ENCODE measurements around the gene PTPRK.

Gene PTPRK

DNA sequence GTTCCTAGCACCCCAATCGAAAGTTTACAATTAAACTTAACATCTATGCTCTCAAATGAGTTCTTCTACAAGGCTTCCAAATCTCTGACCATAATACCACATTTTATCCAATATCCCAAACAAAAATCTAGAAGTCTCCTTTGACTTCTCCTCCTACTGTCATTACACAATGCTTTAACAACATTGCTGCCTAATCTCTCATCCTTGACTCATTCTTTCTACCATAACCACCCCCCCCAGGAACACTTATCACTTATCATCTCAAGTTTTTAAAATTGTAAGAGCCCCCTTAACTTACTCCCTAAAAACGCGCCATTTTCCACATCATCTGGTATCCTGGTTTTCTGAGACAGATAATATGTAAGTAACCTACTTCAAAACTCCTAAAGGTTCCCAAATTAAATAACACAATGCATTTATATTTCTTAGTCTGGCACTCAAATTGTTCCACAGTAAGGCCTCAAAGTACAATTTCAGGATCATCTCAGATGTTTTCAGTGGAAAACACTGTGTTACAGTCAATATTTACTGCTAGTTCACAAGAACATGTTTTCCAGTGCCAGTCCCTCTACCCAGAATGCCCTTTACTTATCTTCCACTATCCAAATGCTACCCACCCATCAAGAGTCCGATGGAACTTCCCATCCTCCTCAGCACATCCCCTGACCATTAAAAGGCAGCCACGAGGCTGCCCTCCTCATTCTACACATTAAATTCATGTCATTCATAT, 311.4 kb downstream of the PTPRK start:
- DNase-seq (ENCODE audit: low spot score): no peak
- TF ChIP-seq, protein P1, sequence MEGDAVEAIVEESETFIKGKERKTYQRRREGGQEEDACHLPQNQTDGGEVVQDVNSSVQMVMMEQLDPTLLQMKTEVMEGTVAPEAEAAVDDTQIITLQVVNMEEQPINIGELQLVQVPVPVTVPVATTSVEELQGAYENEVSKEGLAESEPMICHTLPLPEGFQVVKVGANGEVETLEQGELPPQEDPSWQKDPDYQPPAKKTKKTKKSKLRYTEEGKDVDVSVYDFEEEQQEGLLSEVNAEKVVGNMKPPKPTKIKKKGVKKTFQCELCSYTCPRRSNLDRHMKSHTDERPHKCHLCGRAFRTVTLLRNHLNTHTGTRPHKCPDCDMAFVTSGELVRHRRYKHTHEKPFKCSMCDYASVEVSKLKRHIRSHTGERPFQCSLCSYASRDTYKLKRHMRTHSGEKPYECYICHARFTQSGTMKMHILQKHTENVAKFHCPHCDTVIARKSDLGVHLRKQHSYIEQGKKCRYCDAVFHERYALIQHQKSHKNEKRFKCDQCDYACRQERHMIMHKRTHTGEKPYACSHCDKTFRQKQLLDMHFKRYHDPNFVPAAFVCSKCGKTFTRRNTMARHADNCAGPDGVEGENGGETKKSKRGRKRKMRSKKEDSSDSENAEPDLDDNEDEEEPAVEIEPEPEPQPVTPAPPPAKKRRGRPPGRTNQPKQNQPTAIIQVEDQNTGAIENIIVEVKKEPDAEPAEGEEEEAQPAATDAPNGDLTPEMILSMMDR (IDR thresholded peaks at IDR 0.05): no peak
- Histone ChIP-seq H3K27ac (no peak overlapping the region), H3K4me3 (no peak overlapping the region)

GRCh38 chr6:128208078-128208477, 312.3 kb downstream of the PTPRK start:
- DNase-seq (ENCODE audit: low spot score): no peak
- no peak overlapping the region for H3K4me3 ChIP-seq
- TF ChIP-seq, protein P1 (IDR thresholded peaks at IDR 0.05): no peak
- no peak overlapping the region for H3K27ac ChIP-seq

DNA sequence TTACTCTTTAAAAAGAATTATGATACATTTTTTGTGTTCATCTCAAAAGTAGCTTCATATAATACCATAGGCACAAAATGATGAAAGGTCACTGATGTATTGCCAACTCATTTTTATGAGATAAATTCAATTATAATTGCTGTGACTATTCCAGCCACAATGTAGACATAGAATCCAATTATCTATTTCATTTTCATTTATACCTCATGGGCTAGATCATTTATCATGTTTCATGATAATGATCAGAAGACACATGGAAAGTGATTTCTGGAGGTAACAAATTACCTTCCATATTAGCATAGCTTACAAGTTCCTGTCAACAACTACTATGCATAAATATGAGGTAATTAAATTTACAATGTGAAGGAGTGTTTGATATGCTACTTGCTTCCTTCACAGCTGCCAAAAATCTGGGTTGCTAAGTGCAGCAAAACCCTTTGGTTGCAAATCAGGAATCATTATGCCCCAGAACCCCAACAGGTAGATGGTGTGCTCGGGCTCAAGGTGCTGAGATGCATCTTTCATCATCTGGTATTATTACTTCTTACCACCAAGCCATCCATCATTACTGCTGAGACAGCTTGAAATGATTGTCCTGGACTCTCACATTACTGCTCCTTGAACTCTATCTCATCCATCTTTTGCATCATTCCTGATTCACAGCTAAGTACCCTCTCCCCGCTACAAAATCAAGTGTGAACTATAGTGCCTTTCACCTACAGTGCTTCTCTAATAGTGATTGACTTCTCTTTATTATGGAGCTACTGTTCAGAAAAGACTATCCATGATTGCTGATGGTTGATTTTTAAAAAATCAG, 313.6 kb downstream of the PTPRK start:
- Histone ChIP-seq H3K27ac (no peak overlapping the region), H3K4me3 (no peak overlapping the region)
- no peak for DNase-seq (ENCODE audit: low spot score)
- TF ChIP-seq, protein P1 (IDR thresholded peaks at IDR 0.05): no peak

GRCh38 chr6:128204616-128205015, 315.8 kb downstream of the PTPRK start:
- DNase-seq (ENCODE audit: low spot score): no peak
- TF ChIP-seq, protein P1 (IDR thresholded peaks at IDR 0.05): no peak
- no peak overlapping the region for H3K27ac ChIP-seq
- no peak overlapping the region for H3K4me3 ChIP-seq

- DNase-seq (ENCODE audit: low spot score): no peak
- H3K4me3 ChIP-seq: no peak overlapping the region
- no peak overlapping the region for H3K27ac ChIP-seq
- TF ChIP-seq, protein P1 (IDR thresholded peaks at IDR 0.05): no peak
Observed at GRCh38 chr6:128202169-128202765, 318.1 kb downstream of the PTPRK start.

DNA sequence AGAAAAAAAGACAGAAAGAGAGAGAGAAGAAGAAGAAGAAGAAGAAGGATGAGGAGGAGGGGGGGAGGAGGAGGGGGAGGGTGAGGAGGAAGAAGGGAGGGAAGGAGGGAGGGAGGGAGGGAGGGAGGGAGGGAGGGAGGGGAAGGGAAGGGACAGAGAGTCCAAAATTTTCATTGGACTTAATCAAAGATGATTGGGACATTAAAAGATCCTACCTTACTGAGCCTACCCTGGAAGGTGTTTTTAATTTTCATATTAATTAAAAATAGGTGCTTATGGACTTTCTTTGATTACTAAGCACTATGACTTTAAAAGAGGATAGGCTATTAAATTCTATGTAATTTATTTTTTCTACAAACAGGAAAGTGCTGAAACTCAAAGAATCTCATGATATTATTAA, 319.6 kb downstream of the PTPRK start:
- TF ChIP-seq, protein P1 (IDR thresholded peaks at IDR 0.05): no peak
- no peak overlapping the region for H3K4me3 ChIP-seq

More for the DNA sequence above, 319.6 kb downstream of the PTPRK start:
- no peak for DNase-seq (ENCODE audit: low spot score)
- no peak overlapping the region for H3K27ac ChIP-seq

Measured in coronary artery (tissue), 2 donors.